Thymus (tissue), 11 donors: ENCODE results near the gene ANKS1A. TPM values are rescaled to one million over a fixed set of nuclear protein-coding genes. Genes with fewer than 3 reads are reported as not detected.
A peak's percentile ranks its signal among the peaks of the same experiment; 100 is the strongest.
"Not testable (repeated sequence)": the region's sequence is repeated elsewhere in the genome, so short reads cannot be mapped to it uniquely, and the experiment has no call there.

Experiments
- DNase-seq, 9 donors: peaks; one replicate each; pipeline ENCODE4 v3.0.0-alpha.2; 2013; ENCODE audit warnings: low spot score in 9 of 9, low read depth in 6 of 9, missing footprints in 1 of 9
- H3K27ac ChIP-seq, 2 donors: one replicate each; pipeline ENCODE4 v1.5.1; 2013; ENCODE audit warnings: control low read depth in 1 of 2, low read depth in 1 of 2, low read length in 1 of 2, mild to moderate bottlenecking in 1 of 2, moderate library complexity in 1 of 2
- H3K27me3 ChIP-seq, 2 donors: one replicate each; pipeline ENCODE4 v1.5.1; 2013; ENCODE audit warnings: low read length in 1 of 2; ENCODE audit not compliant: control insufficient read depth in 2 of 2, insufficient read depth in 1 of 2
- H3K36me3 ChIP-seq, 2 donors: one replicate each; pipeline ENCODE4 v1.5.1; 2013; ENCODE audit warnings: low read length in 1 of 2, mild to moderate bottlenecking in 1 of 2, moderate library complexity in 1 of 2; ENCODE audit not compliant: control insufficient read depth in 2 of 2, insufficient read depth in 2 of 2
- H3K4me1 ChIP-seq, 2 donors: one replicate each; pipeline ENCODE4 v1.5.1; 2013; ENCODE audit warnings: low read length in 2 of 2; ENCODE audit not compliant: control insufficient read depth in 2 of 2, insufficient read depth in 2 of 2
- H3K4me3 ChIP-seq, 2 donors: one replicate each; pipeline ENCODE4 v1.5.1; 2013; ENCODE audit warnings: low read length in 2 of 2, control low read depth in 1 of 2, mild to moderate bottlenecking in 1 of 2
- H3K9me3 ChIP-seq, 2 donors: one replicate each; pipeline ENCODE4 v1.5.1; 2013; ENCODE audit warnings: low read length in 1 of 2, mild to moderate bottlenecking in 1 of 2; ENCODE audit not compliant: control insufficient read depth in 2 of 2, insufficient read depth in 1 of 2
- WGBS: extraction: QIAGEN DNeasy Blood & Tissue Kit; methylation state at CpG from one replicate; pipeline ENCODE4 v1.1.7; 2013; 5-methylcytosine and 5-hydroxymethylcytosine counted together
- polyA plus RNA-seq: library from polyadenylated mRNA; stranded (reverse); fragments of 200-250 nt; gene quantifications from one replicate; pipeline ENCODE4 v1.2.3, GENCODE V29; 2013
- total RNA-seq: library from RNA; stranded (reverse); fragments of 120-200 nt; gene quantifications from one replicate; pipeline ENCODE4 v1.2.4, GENCODE V29; 2013
- donor health status: healthy.

ANKS1A gene
- total and polyA plus RNA-seq, 2 donors, result 6.9 to 7.7 TPM

- H3K27ac ChIP-seq, H3K4me3 ChIP-seq, DNase-seq, H3K36me3 ChIP-seq, H3K9me3 ChIP-seq, H3K27me3 ChIP-seq, H3K4me1 ChIP-seq: not testable (repeated sequence)
- 95% methylated on average over 6 of the region's 6 CpGs for WGBS
These were observed 217.0 kb downstream of the ANKS1A start for GRCh38 chr6:35106061-35106460.

GRCh38 chr6:35107208-35107607, 218.2 kb downstream of the ANKS1A start:
- H3K36me3 ChIP-seq, H3K4me1 ChIP-seq, H3K27me3 ChIP-seq, H3K4me3 ChIP-seq, H3K9me3 ChIP-seq: not testable (repeated sequence)
- peak in 1 of 9 donors; percentile 10 for DNase-seq
- H3K27ac ChIP-seq, result peak overlapping the region in 1 of 2 donors; percentile 71
- WGBS, result 85% methylated on average over 8 of the region's 8 CpGs

GRCh38 chr6:35107761-35108160, 218.7 kb downstream of the ANKS1A start:
- H3K9me3 ChIP-seq, DNase-seq, H3K36me3 ChIP-seq, H3K4me1 ChIP-seq, H3K27ac ChIP-seq, H3K27me3 ChIP-seq, H3K4me3 ChIP-seq: not testable (repeated sequence)
- 94% methylated on average over 5 of the region's 5 CpGs for WGBS

- Histone ChIP-seq H3K27ac (no peak overlapping the region), H3K4me1 (no peaks in the 10 kb centered on the region), H3K36me3 (no peaks in the 10 kb centered on the region), H3K9me3 (peaks cover 0 to 4% of the 10 kb centered on the region in 2 donors), H3K27me3 (no peaks in the 10 kb centered on the region), H3K4me3 (no peak overlapping the region)
- 88% methylated on average over 2 of the region's 2 CpGs for WGBS
- DNase-seq, result no peak
These were observed 219.3 kb downstream of the ANKS1A start for GRCh38 chr6:35108309-35108885.

GRCh38 chr6:35120746-35121145, 231.7 kb downstream of the ANKS1A start:
- no peaks in the 10 kb centered on the region for H3K27me3 ChIP-seq
- no peak overlapping the region for H3K4me3 ChIP-seq
- 93% methylated on average over 2 of the region's 2 CpGs for WGBS
- no peaks in the 10 kb centered on the region for H3K36me3 ChIP-seq
- no peak for DNase-seq
- H3K9me3 ChIP-seq, result no peaks in the 10 kb centered on the region
- H3K4me1 ChIP-seq, result no peaks in the 10 kb centered on the region
- H3K27ac ChIP-seq, result no peak overlapping the region

- H3K4me1 ChIP-seq, result no peaks in the 10 kb centered on the region
- WGBS, result 92% methylated on average over 1 of the region's 1 CpG
These were observed 235.3 kb downstream of the ANKS1A start for GRCh38 chr6:35124356-35124755.

GRCh38 chr6:35128042-35128441, 239.0 kb downstream of the ANKS1A start:
- no peaks in the 10 kb centered on the region for H3K36me3 ChIP-seq
- 94% methylated on average over 4 of the region's 4 CpGs for WGBS
- H3K9me3 ChIP-seq, result no peaks in the 10 kb centered on the region
- no peak overlapping the region for H3K27ac ChIP-seq
- no peaks in the 10 kb centered on the region for H3K27me3 ChIP-seq
- H3K4me3 ChIP-seq, result no peak overlapping the region
- no peaks in the 10 kb centered on the region for H3K4me1 ChIP-seq
- DNase-seq, result no peak

More at GRCh38 chr6:35124356-35124755, 235.3 kb downstream of the ANKS1A start:
- H3K9me3 ChIP-seq, result no peaks in the 10 kb centered on the region
- H3K36me3 ChIP-seq, result no peaks in the 10 kb centered on the region
- no peak for DNase-seq
- no peaks in the 10 kb centered on the region for H3K27me3 ChIP-seq
- H3K4me3 ChIP-seq, result no peak overlapping the region
- H3K27ac ChIP-seq, result no peak overlapping the region

DNA sequence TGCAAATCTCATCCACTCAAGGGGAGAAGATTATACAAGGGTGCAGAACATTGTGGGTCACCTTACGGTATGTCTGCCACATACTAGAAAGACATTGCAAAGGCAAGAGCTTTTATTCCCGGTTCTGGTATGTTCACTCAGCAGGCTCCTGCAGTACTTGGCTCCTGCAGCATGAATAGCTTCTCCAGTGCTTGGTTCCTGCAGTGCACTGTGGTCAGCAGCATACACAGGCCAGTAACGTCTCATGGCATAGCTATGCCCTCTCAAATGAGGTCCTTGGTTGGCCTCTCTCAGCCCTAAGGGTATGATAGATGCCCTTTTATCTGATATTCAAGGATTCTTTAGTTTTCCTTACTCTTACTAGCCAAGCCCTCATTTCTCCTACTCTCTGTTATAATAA, 239.4 kb downstream of the ANKS1A start:
- Histone ChIP-seq H3K4me3 (no peak overlapping the region), H3K27ac (no peak overlapping the region), H3K4me1 (no peaks in the 10 kb centered on the region), H3K36me3 (no peaks in the 10 kb centered on the region), H3K27me3 (no peaks in the 10 kb centered on the region), H3K9me3 (no peaks in the 10 kb centered on the region)
- WGBS, result 95% methylated on average over 3 of the region's 3 CpGs
- DNase-seq, result no peak

- Histone ChIP-seq H3K4me3 (no peak overlapping the region), H3K27ac (no peak overlapping the region), H3K27me3 (peaks cover 10 to 12% of the 10 kb centered on the region in 2 donors), H3K9me3 (no peaks in the 10 kb centered on the region), H3K36me3 (no peaks in the 10 kb centered on the region), H3K4me1 (peaks cover 0 to 10% of the 10 kb centered on the region in 2 donors)
- DNase-seq, result no peak
- 66% methylated on average over 3 of the region's 4 CpGs for WGBS
These were observed 247.1 kb downstream of the ANKS1A start for GRCh38 chr6:35136185-35136584.
